Measurements from ENCODE around the gene RASA3. TPM values are rescaled to one million over a fixed set of nuclear protein-coding genes. Genes with fewer than 3 reads are reported as not detected.
"Not testable (repeated sequence)": the region's sequence is repeated elsewhere in the genome, so short reads cannot be mapped to it uniquely, and the experiment has no call there.

RASA3 gene
- polyA plus RNA-seq, 5 donors: 10.5 to 14.4 (median 12.2) TPM

- DNase-seq: no peak
Observed at GRCh38 chr13:114081761-114082681, 50.4 kb downstream of the RASA3 start.

- DNase-seq: no peak
Observed at GRCh38 chr13:114080739-114081561, 51.5 kb downstream of the RASA3 start.

GRCh38 chr13:114079601-114080536 is 52.6 kb downstream of the RASA3 start:
- no peak for DNase-seq

- DNase-seq: no peak
Observed at GRCh38 chr13:114078461-114079451, 53.7 kb downstream of the RASA3 start.

GRCh38 chr13:114077933-114078325 is 54.5 kb downstream of the RASA3 start:
- no peak for DNase-seq

- no peak for DNase-seq
Observed at GRCh38 chr13:114077099-114077932, 55.1 kb downstream of the RASA3 start.

- DNase-seq: no peak
Observed at GRCh38 chr13:114076329-114077090, 55.9 kb downstream of the RASA3 start.

- not testable (repeated sequence) for DNase-seq
Observed at GRCh38 chr13:114075811-114076210, 56.6 kb downstream of the RASA3 start.

GRCh38 chr13:114074671-114075315 is 57.6 kb downstream of the RASA3 start:
- no peak for DNase-seq

- DNase-seq: no peak
Observed at GRCh38 chr13:114073881-114074612, 58.4 kb downstream of the RASA3 start.

GRCh38 chr13:114072421-114072820 is 60.0 kb downstream of the RASA3 start:
- no peak for DNase-seq

- no peak for DNase-seq
Observed at GRCh38 chr13:114071991-114072390, 60.4 kb downstream of the RASA3 start.

GRCh38 chr13:114071410-114071809 is 61.0 kb downstream of the RASA3 start:
- no peak for DNase-seq

- DNase-seq: no peak
Observed at GRCh38 chr13:114070098-114070799, 62.2 kb downstream of the RASA3 start.

- no peak for DNase-seq
Observed at GRCh38 chr13:114069376-114070097, 62.9 kb downstream of the RASA3 start.
